GM19372 (cell line): ENCODE measurements around the gene IL17RE.

Experiments
- ATAC-seq: cut with Tn5 transposase; IDR thresholded peaks from one replicate; pipeline ENCODE4 v1.9.1; 2021; ENCODE audit warnings: mild to moderate bottlenecking, low read depth, moderate library complexity; ENCODE audit not compliant: unreplicated experiment

IL17RE gene

GRCh38 chr3:9901967-9902366 lies 681 bp upstream of the IL17RE start:
- no peak for ATAC-seq

- ATAC-seq, result no peak
Observed at GRCh38 chr3:9903238-9903624, 583 bp downstream of the IL17RE start.

- no peak for ATAC-seq
Observed at GRCh38 chr3:9903904-9904303, 1.3 kb downstream of the IL17RE start.

- ATAC-seq, result no peak
Observed at GRCh38 chr3:9906480-9906879, 3.8 kb downstream of the IL17RE start.

- ATAC-seq, result no peak
Observed at GRCh38 chr3:9908286-9908685, 5.6 kb downstream of the IL17RE start.

GRCh38 chr3:9909221-9910013 lies 6.8 kb downstream of the IL17RE start:
- ATAC-seq, result no peak

GRCh38 chr3:9911863-9912262 lies 9.2 kb downstream of the IL17RE start:
- no peak for ATAC-seq

- no peak for ATAC-seq
Observed at GRCh38 chr3:9912294-9912935, 9.8 kb downstream of the IL17RE start.

GRCh38 chr3:9913601-9914000 lies 11.0 kb downstream of the IL17RE start:
- no peak for ATAC-seq

GRCh38 chr3:9914011-9914410 lies 11.4 kb downstream of the IL17RE start:
- ATAC-seq, result no peak

GRCh38 chr3:9914559-9915253 lies 12.1 kb downstream of the IL17RE start:
- ATAC-seq, result no peak

GRCh38 chr3:9915254-9916141 lies 12.8 kb downstream of the IL17RE start:
- ATAC-seq, result no peak

- ATAC-seq, result no peak
Observed at GRCh38 chr3:9916346-9916733, 13.7 kb downstream of the IL17RE start.

GRCh38 chr3:9916734-9917680 lies 14.4 kb downstream of the IL17RE start, which contains the start of gene IL17RC:
TSS of gene IL17RC (plus strand) at chr3:9917098. CDS start at chr3:9917316, 218 bp downstream.
- ATAC-seq, result no peak

GRCh38 chr3:9917820-9918219 lies 15.2 kb downstream of the IL17RE start:
- no peak for ATAC-seq

- no peak for ATAC-seq
Observed at GRCh38 chr3:9918261-9919038, 15.8 kb downstream of the IL17RE start.

- ATAC-seq, result no peak
Observed at GRCh38 chr3:9928158-9928557, 25.5 kb downstream of the IL17RE start.

- no peak for ATAC-seq
Observed at GRCh38 chr3:9930804-9931418, 28.3 kb downstream of the IL17RE start.
